GM19035 (cell line): ENCODE results near the gene CHTOP.
A peak's percentile ranks its signal among the peaks of the same experiment; 100 is the strongest.

Source experiments
- ATAC-seq: cut with Tn5 transposase; IDR thresholded peaks from one replicate; pipeline ENCODE4 v1.9.1; 2021; ENCODE audit not compliant: unreplicated experiment

Gene CHTOP

GRCh38 chr1:153612755-153613331 is 21.0 kb upstream of the CHTOP start, which contains the start of gene S100A16:
Gene S100A16, minus strand, starts transcription at chr1:153613137. Its CDS starts 4,986 bp downstream, at chr1:153608151.
- no peak for ATAC-seq

DNA sequence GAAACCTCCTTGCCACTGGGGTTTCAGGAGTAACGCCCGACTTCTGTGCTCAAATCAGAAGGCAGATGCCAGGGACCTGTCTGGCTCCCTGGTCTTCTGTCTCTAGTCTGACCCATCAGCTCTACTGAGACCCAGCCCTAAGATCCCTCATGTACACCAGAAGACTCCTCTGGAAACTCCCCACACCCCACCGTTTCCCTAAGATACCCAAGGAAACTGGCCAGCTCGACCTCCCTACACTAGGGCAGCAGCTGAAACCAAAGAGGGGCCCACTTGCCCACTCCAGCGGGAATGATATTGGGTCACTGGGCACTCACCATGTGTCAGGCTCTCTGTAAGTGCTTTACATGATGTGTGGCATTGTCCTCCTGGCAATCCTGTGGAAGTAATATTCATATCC is 20.5 kb upstream of the CHTOP start:
- ATAC-seq: no peak

DNA sequence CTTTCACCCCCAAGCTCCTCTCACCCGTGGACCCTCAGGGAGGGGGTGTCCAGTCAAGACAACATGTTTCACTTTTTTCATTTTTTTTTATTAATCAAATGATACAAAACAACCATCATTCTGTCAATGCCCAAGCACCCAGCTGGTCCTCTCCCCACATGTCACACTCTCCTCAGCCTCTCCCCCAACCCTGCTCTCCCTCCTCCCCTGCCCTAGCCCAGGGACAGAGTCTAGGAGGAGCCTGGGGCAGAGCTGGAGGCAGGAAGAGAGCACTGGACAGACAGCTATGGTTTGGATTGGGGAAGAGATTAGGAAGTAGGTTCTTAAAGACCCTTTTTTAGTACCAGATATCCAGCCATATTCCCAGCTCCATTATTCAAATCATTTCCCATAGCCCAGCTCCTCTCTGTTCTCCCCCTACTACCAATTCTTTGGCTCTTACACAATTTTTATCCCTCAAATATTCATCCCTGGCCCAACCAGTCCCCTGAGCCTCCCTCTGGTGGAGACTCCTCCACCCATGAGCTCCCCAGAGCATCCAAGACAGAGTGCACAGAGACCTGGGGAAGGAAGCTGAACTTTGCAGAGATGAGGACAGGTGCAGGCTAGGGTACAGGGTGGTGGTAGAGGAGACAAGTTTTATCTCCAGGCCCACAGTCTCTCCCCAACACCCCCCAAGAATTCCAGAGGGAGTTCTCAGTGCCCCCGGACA is 19.5 kb upstream of the CHTOP start:
- ATAC-seq: no peak

DNA sequence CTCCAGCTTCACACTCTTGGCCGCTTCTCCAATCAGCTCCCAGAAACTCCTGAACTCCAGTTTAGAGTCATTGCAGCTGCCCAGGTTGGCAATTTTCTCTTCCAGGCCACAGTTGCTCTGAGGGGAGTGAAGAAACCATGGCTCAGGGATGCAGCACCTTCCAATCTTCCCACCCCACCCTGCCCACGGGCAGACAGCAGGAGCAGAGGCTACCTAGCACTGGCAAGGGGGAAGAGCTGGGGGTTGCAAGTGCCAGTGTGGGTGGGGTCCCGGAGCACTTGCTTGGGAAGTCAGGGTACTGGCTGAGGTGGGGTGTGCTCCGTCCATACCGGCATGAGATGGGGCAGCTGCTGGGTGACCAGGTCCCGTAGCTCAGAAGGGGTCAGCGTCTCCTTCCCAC is 19.0 kb upstream of the CHTOP start:
- ATAC-seq: no peak

DNA sequence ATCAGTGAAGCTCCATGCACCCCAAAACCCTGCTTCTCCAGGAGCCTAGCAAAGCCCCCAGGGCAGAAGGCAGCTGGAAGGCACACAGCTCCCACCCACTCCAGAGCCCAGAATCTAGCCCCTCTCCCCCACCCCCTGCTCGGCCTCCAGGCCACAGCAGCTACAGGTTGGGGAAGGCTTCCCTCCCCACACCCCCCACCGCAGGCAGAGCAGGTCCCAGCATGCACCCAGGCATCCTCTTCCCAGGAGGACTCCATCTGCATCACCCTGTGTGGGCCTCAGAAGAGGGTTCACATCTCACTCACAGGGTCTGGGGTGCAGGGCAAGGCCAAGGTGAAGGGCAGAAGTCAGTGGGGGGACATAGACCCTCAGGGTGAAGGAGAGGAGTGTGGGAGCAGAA is 18.5 kb upstream of the CHTOP start:
- no peak for ATAC-seq

DNA sequence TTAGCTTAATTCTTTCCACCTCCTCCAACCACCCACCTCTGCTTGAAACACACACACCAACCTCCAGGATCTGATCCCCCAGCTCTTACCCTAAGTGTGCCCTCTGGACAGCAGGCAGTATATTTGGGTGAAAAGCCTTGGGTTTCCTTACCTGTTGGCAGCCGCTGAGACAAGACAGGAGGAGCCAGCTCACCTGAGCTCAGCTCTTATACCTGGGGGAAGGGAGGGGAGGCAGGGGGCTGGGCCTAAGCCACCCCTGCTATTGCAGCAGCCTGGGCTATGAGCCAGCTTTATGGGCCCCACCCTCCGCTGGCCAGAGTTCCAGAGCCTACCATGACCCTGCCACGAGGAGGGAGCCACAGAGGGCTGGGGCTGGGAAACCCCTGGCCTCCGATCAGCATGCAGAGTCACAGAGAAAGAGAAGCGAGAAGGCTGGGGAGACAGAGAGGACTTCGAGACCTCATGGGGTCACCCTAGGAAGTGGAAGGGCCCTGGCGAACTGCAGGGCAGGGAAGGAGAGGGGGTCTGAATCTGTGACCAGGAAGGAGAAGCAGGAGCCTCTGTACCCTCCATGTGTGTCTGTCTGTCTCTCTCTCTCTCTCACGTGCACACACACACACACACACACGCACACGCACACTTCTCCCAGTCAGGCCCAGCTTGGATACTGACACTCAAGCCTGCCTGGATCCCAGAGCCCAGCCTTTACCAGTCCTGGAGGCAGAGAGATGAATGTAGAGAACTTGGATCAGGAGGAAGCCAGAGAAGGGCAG is 17.5 kb upstream of the CHTOP start, which contains the start of gene S100A14:
S100A14 (minus strand) TSS at position 182 of the 773 bp plus-strand sequence. CDS start 467 bp downstream, outside the sequence.
- ATAC-seq: no peak

- ATAC-seq: no peak
Observed at GRCh38 chr1:153616917-153617311, 17.0 kb upstream of the CHTOP start.

- ATAC-seq: peak; percentile 73
Observed at GRCh38 chr1:153617663-153618062, 16.2 kb upstream of the CHTOP start.

GRCh38 chr1:153619171-153619570 is 14.7 kb upstream of the CHTOP start:
- no peak for ATAC-seq

DNA sequence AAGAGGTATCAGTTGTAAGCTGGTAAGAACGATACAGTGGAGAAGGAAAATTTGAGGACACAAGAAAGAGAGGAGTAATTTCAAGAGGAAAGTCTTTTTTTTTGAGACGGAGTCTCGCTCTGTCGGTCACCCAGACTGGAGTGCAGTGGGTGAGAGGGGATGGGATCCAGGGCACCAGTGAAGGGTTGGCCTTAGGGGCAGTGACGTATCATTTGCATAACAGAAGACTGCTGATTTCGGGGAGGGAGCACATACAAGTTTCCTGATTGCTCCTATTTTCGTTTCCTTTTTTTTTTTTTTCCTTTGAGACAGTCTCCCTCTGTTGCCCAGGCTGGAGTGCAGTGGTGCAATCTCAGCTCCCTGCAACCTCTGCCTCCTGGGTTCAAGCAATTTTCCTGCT is 10.8 kb upstream of the CHTOP start:
- no peak for ATAC-seq

DNA sequence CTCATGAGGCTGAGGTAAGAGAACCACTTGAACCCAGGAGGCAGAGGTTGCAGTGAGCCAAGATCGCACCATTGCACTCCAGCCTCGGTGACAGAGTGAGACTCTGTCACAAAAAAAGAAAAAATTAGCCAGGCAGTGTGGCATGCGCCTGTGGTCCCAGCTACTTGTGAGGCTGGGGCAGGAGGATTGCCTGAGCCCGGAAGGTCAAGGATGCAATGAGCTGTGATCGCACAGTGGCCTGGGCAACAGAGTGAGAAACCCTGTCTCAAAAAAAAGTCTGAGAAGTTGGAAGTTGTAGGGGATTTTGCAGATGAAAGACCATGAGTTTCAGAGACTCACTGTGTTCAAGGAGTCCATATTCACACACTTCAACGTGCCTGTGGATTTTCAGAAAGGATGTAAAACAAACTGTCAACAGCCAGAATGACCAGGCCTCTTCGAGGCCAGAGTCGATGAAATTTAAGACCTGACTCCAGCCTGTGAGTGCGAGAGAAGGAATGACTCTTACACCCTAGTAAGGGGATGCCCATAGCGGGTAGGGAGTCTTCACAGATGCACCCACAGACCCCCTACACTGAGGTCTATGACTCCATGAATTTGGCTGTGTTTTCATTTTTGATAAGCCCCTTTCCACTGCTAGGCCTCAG is 8.8 kb upstream of the CHTOP start:
- ATAC-seq: no peak

GRCh38 chr1:153626477-153626903 is 7.4 kb upstream of the CHTOP start:
- no peak for ATAC-seq

DNA sequence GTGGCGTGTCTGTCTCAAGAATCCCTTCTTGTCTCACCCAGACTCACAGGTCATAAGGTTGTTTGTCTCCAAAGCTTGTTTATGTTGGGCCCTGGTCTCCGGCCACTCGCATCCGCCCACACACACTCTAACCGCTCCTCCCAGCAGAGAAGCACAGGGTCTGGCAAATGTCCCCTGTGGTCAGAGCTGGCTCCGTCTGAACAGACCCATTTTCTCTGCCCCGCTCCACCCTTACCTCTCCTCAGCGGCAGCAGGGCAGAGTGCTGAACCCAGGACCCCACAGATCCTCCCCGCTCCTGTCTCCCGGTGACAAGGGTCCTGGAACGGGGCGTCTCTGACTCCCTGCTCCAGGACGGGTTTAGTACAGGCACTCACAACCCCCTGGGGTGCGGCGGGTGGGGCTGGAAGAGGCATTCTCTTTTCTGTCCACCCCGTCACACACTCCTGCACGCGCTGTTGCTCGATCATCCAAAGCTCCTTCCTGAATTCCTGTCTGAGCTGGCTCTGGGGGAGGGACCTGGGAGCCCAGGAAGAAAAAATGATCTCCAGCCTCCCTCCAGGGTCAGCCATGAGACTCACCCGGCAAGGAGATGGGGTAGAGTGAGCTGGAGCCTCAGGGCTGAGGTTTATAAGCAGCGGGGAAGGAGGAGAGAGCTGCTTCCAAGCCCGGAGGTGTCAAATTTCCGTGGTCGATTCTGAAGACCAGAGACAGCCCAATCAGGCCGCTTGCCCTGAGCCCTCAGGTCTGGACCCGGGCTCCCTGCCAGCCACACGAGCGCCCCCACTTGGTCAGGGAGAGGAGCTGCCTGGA is 6.8 kb upstream of the CHTOP start, which contains the start of gene S100A13:
S100A13 (minus strand) TSS at position 602 of the 811 bp plus-strand sequence. CDS start 1,033 bp downstream, outside the sequence.
- ATAC-seq: no peak

GRCh38 chr1:153627715-153628626 is 5.9 kb upstream of the CHTOP start, which contains the start of gene S100A1:
Gene S100A1, plus strand, starts transcription at chr1:153628434. Its CDS starts 2,088 bp downstream, at chr1:153630522.
- no peak for ATAC-seq

DNA sequence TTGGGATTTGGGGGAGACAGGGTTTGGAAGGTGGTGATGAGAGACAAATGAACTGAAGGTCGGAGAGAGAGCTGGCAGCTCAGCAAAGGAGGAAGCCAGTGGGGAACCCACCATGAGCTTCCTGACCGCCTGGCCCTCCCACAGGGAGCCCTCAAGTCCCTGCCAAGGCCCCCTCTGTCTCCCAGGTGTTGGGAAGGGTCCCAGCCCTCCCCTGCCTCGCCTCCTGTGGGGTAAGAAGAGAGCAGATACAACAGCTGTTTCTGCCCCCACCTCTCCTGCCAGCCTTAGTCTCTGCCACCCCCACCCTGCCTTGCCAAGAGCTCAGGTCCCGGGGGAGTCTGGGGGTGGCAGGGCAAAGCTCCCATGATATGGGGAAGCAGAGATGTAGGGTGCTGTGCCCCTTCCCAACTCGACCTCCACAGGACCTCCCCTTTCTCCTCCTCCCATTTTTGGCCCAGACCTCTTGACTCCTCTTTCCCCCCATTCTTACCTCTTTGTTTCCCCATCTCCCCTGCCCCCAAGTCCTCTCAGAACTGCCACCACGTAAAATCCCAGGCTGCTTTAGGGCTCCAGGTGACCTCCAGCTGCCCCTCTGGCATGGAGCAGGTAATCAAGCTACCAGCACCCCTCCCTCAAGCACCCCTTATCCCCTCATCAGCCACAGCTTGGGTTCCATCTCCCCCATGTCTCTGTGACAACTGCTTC is 5.1 kb upstream of the CHTOP start:
- no peak for ATAC-seq

DNA sequence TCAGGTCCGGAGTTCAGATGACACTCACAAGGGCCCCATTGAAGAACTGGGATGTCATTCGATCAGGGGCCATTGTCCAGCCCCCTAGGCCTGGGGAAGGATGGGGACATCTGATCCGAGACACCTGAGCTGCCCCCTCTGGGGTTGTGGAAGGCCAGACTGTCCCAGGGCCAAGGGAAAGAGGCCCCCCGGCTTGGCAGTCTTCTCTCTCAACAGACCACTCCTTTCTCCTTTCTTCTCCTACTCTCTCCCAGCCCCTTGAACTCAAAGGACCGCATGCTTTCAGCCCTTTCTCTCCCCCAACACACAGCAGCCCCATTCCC is 4.6 kb upstream of the CHTOP start:
- no peak for ATAC-seq

DNA sequence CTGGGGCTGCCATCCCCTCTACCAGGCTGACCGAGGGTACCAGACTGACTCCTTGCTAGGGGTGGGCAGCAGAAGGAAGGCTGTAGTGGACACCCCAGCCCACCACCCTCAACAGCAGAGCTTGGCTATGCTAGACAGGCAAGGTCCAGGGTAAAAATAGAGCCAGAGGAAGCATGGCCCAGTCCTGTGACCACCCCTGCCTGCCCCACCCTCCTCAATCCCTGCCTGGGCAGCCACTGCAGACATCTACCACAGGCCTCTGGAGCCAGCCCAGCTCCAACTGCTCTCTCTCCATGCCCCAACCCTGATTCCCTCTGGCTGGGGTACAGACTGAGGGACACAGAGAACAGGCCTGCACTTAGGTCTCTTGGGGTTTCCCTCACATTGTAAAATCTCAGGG is 3.9 kb upstream of the CHTOP start:
- ATAC-seq: no peak

DNA sequence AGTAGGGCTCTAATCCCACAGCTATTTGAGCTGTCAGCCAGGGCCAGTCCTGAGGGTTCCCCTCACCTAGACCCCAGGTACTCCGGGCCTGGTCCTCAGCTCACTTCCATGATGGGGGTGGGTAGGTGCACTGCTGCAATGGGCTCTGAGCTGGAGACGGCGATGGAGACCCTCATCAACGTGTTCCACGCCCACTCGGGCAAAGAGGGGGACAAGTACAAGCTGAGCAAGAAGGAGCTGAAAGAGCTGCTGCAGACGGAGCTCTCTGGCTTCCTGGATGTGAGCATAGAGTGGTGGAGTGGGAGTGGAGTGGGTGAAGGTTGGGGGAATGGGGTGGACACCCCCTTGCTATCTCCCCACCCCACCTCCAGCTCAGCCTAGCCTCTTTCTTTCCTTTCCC is 3.5 kb upstream of the CHTOP start:
- ATAC-seq: no peak
